OCI-LY1 (cell line): Measurements from ENCODE around the gene PGBD5.

Experiments used
- H2AFZ ChIP-seq: fragments of 200-600 bp; sonication (generic), shearing (Covaris generic); 2 replicates; pipeline ENCODE4 v1.6.0; 2014; ENCODE audit warnings: antibody characterized with exemption, mild to moderate bottlenecking, low read length
- H3F3A ChIP-seq: fragments of 200-600 bp; sonication (generic), shearing (Covaris generic); 2 replicates; pipeline ENCODE4 v1.6.0; 2014; ENCODE audit warnings: mild to moderate bottlenecking, antibody characterized with exemption, low read length, moderate library complexity; ENCODE audit not compliant: insufficient read depth
- H3K27ac ChIP-seq: fragments of 200-600 bp; sonication (generic); 2 replicates; pipeline ENCODE4 v1.5.1; 2014; ENCODE audit warnings: low read length, mixed run types, mild to moderate bottlenecking, low read depth; ENCODE audit not compliant: poor library complexity, severe bottlenecking
- H3K27me3 ChIP-seq: fragments of 200-600 bp; sonication (generic); 2 replicates; pipeline ENCODE4 v1.6.0; 2014; ENCODE audit warnings: antibody characterized with exemption, mild to moderate bottlenecking, low read length, moderate library complexity; ENCODE audit not compliant: insufficient read depth
- H3K36me3 ChIP-seq: fragments of 200-600 bp; sonication (generic); 2 replicates; pipeline ENCODE4 v1.6.1; 2014; ENCODE audit warnings: mild to moderate bottlenecking, antibody characterized with exemption, low read length, moderate library complexity, mixed read lengths; ENCODE audit not compliant: insufficient read depth
- H3K4me1 ChIP-seq: fragments of 200-600 bp; sonication (generic); 2 replicates; pipeline ENCODE4 v1.5.1; 2014; ENCODE audit warnings: mild to moderate bottlenecking, low read length, moderate library complexity; ENCODE audit not compliant: insufficient read depth, severe bottlenecking
- H3K4me2 ChIP-seq: fragments of 200-600 bp; sonication (generic), shearing (Covaris generic); 2 replicates; pipeline ENCODE4 v1.6.1; 2014; ENCODE audit warnings: low read length
- H3K4me3 ChIP-seq: fragments of 200-600 bp; sonication (generic); 2 replicates; pipeline ENCODE4 v1.5.1; 2014; ENCODE audit warnings: low read length, low read depth, mild to moderate bottlenecking, mixed read lengths; ENCODE audit not compliant: poor library complexity, severe bottlenecking
- H3K79me2 ChIP-seq: fragments of 200-600 bp; shearing (Covaris generic); 2 replicates; pipeline ENCODE4 v1.6.1; 2016; ENCODE audit warnings: mixed run types, low read length, mixed read lengths; ENCODE audit not compliant: insufficient read depth
- H3K9ac ChIP-seq: fragments of 200-600 bp; sonication (generic), shearing (Covaris generic); 2 replicates; pipeline ENCODE4 v1.6.1; 2014; ENCODE audit warnings: mild to moderate bottlenecking, low read length, mixed read lengths
- H3K9me2 ChIP-seq: fragments of 200-600 bp; sonication (generic), shearing (Covaris generic); 2 replicates; pipeline ENCODE4 v1.6.1; 2014; ENCODE audit warnings: low read depth, mild to moderate bottlenecking, low read length, mixed read lengths
- H3K9me3 ChIP-seq: fragments of 200-600 bp; shearing (Covaris generic); 2 replicates; pipeline ENCODE4 v1.6.1; 2014; ENCODE audit warnings: low read length, mixed read lengths
- H4K20me1 ChIP-seq: fragments of 200-600 bp; sonication (generic), shearing (Covaris generic); 2 replicates; pipeline ENCODE4 v1.6.0; 2016; ENCODE audit warnings: mild to moderate bottlenecking, low read length; ENCODE audit not compliant: insufficient read depth
- CTCF ChIP-seq: fragments of 200-600 bp; sonication (generic), shearing (Covaris generic); IDR thresholded peaks from 2 replicates; pipeline ENCODE4 v1.5.1; 2017; ENCODE audit warnings: mild to moderate bottlenecking, antibody characterized with exemption, low read length, moderate library complexity, mixed read lengths
- EZH2 ChIP-seq: fragments of 200-600 bp; sonication (generic), shearing (Covaris generic); IDR thresholded peaks from 2 replicates; pipeline ENCODE4 v1.8.0; 2017; ENCODE audit warnings: borderline replicate concordance, mixed run types, mild to moderate bottlenecking, antibody characterized with exemption, low read length, moderate library complexity, mixed read lengths

Gene PGBD5

GRCh38 chr1:230399321-230400006 is 26.7 kb downstream of the PGBD5 start:
- Histone ChIP-seq H3K9me3 (no peaks in the 10 kb centered on the region), H3K27me3 (no peaks in the 10 kb centered on the region), H3K4me1 (no peaks in the 10 kb centered on the region), H3K79me2 (no peaks in the 10 kb centered on the region), H3K36me3 (no peaks in the 10 kb centered on the region), H3K9me2 (no peaks in the 10 kb centered on the region), H3F3A (no peaks in the 10 kb centered on the region), H3K4me3 (no peak overlapping the region), H3K27ac (no peak overlapping the region), H4K20me1 (no peaks in the 10 kb centered on the region), H3K4me2 (no peak overlapping the region), H3K9ac (no peak overlapping the region), H2AFZ (no peak overlapping the region)
- TF ChIP-seq CTCF (no peak), EZH2 (no peak)

- Histone ChIP-seq H3K36me3 (no peaks in the 10 kb centered on the region), H3K79me2 (no peaks in the 10 kb centered on the region), H3F3A (no peaks in the 10 kb centered on the region), H3K27me3 (no peaks in the 10 kb centered on the region), H3K9me2 (no peaks in the 10 kb centered on the region), H3K4me1 (no peaks in the 10 kb centered on the region), H3K9me3 (no peaks in the 10 kb centered on the region), H3K9ac (no peak overlapping the region), H3K4me3 (no peak overlapping the region), H3K4me2 (no peak overlapping the region), H2AFZ (no peak overlapping the region), H4K20me1 (no peaks in the 10 kb centered on the region), H3K27ac (no peak overlapping the region)
- no peak for TF ChIP-seq EZH2
- TF ChIP-seq CTCF = no peak
Observed at GRCh38 chr1:230398856-230399255, 27.3 kb downstream of the PGBD5 start.

- H3K9me3 ChIP-seq = no peaks in the 10 kb centered on the region
- no peaks in the 10 kb centered on the region for H3K79me2 ChIP-seq
- H3K9ac ChIP-seq = no peak overlapping the region
- no peak overlapping the region for H2AFZ ChIP-seq
- H3K36me3 ChIP-seq = no peaks in the 10 kb centered on the region
- H3K27ac ChIP-seq = no peak overlapping the region
- H3K9me2 ChIP-seq = no peaks in the 10 kb centered on the region
- H3K4me3 ChIP-seq = no peak overlapping the region
- TF ChIP-seq CTCF = no peak
- no peak for TF ChIP-seq EZH2
- H3K4me1 ChIP-seq = no peaks in the 10 kb centered on the region
- no peak overlapping the region for H3K4me2 ChIP-seq
- no peaks in the 10 kb centered on the region for H3K27me3 ChIP-seq
- H4K20me1 ChIP-seq = no peaks in the 10 kb centered on the region
- no peaks in the 10 kb centered on the region for H3F3A ChIP-seq
Observed at GRCh38 chr1:230396966-230397365, 29.2 kb downstream of the PGBD5 start.
